GM12892 (cell line): Measurements from ENCODE around the gene CNTN5.

ENCODE experiments used
- POLR2A ChIP-seq: IDR thresholded peaks from 2 replicates; pipeline ENCODE4 v1.6.1; 2011; ENCODE audit warnings: low read depth, low read length, control low read depth
- POLR2AphosphoS5 ChIP-seq: IDR thresholded peaks from 2 replicates; pipeline ENCODE4 v1.6.1; 2011; ENCODE audit warnings: low read depth, low read length, control low read depth

DNA sequence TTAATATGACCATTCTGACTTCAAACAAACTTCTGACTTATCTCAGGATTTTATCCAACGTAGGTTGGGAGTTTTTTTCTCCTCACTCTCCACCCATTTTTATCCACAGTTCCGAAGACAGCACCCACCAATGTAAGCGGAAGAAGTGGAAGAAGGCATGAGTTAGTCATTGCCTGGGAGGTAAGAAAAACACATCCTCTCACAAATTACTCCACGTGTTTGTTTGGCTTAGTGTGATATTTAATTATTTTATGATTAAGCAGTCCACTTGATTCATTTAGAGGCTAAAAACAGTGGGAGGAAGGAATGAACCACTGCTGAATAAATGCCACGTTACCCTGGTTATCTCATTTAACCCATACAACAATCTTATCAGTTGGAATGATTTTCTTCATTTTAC is 1276.8 kb downstream of the CNTN5 start:
- no peak for TF ChIP-seq POLR2A
- TF ChIP-seq POLR2AphosphoS5 = no peak
